ENCODE measurements around the gene PRMT2. TPM values are rescaled to one million over a fixed set of nuclear protein-coding genes. Genes with fewer than 3 reads are reported as not detected.
"Not testable (repeated sequence)": the region's sequence is repeated elsewhere in the genome, so short reads cannot be mapped to it uniquely, and the experiment has no call there.

Gene PRMT2
- total RNA-seq, 1 donor from 2014 or later, result 84.6 TPM

DNA sequence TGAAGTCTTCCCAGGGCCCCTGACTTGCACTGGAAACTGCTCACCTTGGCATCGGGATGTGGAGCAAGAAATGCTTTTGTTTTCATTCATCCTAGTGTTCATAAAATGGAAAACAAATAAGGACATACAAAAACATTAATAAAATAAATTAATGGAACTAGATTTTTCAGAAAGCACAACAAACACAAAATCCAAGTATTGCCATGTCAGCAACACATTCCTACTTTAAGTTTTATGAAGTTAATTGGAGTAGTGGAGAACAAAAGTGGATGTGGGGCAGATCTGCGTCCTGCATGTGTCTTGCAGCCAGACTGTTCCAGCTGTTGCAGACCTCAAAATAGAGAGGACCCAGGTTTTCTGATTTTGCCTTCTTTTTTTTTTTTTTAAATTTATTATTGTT lies 32.9 kb downstream of the PRMT2 start:
- no peak for DNase-seq (ENCODE audit: low spot score)

DNA sequence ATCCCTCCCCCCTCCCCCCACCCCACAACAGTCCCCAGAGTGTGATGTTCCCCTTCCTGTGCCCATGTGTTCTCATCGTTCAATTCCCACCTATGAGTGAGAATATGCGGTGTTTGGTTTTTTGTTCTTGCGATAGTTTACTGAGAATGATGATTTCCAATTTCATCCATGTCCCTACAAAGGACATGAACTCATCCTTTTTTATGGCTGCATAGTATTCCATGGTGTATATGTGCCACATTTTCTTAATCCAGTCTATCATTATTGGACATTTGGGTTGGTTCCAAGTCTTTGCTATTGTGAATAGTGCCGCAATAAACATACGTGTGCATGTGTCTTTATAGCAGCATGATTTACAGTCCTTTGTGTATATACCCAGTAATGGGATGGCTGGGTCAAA lies 33.4 kb downstream of the PRMT2 start:
- not testable (repeated sequence) for DNase-seq (ENCODE audit: low spot score)

DNA sequence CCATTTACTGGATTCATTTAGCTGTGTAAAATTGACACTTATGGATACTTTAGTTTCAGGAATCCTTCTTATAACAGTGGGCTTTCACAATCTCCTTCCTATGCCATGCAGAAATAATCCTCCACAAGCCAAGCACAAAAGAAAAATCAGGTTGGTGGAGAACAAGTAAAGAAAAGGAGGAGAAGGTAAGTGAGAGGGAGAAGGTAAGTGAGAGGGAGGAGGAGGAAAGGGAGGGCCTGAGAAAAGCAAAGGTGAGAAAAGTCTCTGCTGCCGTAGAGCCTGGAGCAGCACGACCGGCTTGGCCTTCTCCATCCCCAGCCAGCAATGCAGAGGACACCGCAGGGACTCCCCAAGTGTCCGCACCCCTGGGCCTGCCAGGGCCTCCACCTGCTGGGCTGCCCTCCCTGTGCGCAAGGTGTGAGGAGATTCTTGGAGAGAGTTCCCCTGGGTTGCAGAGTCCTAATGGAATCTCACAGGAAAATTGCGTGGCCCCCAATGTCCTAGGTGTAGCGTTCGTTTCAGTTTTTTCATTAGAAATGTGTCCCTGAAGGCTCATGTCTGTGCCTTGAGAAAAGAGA lies 39.0 kb downstream of the PRMT2 start:
- no peak for DNase-seq (ENCODE audit: low spot score)

- no peak for DNase-seq (ENCODE audit: low spot score)
These were observed 40.3 kb downstream of the PRMT2 start for GRCh38 chr21:46675595-46676280.

GRCh38 chr21:46676542-46676941 lies 41.1 kb downstream of the PRMT2 start:
- DNase-seq (ENCODE audit: low spot score), result not testable (repeated sequence)

- DNase-seq (ENCODE audit: low spot score), result not testable (repeated sequence)
These were observed 46.1 kb downstream of the PRMT2 start for GRCh38 chr21:46681593-46681992.

DNA sequence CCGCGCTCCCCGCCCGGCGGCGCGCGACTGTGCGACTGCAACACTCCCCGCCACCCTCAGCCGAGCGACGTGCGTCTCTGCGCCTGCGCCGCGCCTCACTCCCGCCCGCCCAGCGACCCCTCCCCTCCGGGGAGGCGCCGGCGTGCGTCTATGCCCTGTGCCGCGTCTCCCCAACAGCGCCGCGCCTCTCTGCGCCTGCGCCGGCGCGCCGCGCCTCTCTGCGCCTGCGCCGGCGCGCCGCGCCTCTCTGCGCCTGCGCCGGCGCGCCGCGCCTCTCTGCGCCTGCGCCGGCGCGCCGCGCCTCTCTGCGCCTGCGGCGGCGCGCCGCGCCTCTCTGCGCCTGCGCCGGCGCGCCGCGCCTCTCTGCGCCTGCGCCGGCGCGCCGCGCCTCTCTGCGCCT lies 63.2 kb downstream of the PRMT2 start:
- not testable (repeated sequence) for DNase-seq (ENCODE audit: low spot score)

GRCh38 chr21:46699104-46699503 lies 63.6 kb downstream of the PRMT2 start:
- DNase-seq (ENCODE audit: low spot score), result not testable (repeated sequence)

Other genes with a start within 250 kb of the PRMT2 start
- 33.9 TPM for gene DIP2A, start 176.8 kb upstream of the PRMT2 start, total RNA-seq
- 102 TPM for gene S100B, start 30.6 kb upstream of the PRMT2 start, total RNA-seq